Calu3 (cell line): ENCODE data around the gene CEP162. TPM values are rescaled to one million over a fixed set of nuclear protein-coding genes. Genes with fewer than 3 reads are reported as not detected.

ENCODE experiments used
- BruUV-seq: library from RNA; stranded (reverse); fragments of 400-500 nt; replicated peaks from 2 replicates; lab custom pipeline; 2021; lab: Mats Ljungman, UMichigan
- CTCF ChIA-PET: fragments of 300-600 bp; sonication (Branson Sonifier 250); formaldehyde crosslinking; loops from one replicate; lab custom pipeline; 2022; ENCODE audit warnings: antibody characterized with exemption; lab: Charles Lee
- DNase-seq: peaks from one replicate; pipeline ENCODE4 v3.0.0; 2022
- H3K27ac Mint-ChIP-seq: one replicate; pipeline ENCODE4 v1.8.0; 2022; ENCODE audit warnings: mixed read lengths; ENCODE audit not compliant: unreplicated experiment
- H3K27me3 Mint-ChIP-seq: one replicate; pipeline ENCODE4 v1.8.0; 2022; ENCODE audit warnings: mixed read lengths; ENCODE audit not compliant: unreplicated experiment
- H3K36me3 Mint-ChIP-seq: one replicate; pipeline ENCODE4 v1.8.0; 2022; ENCODE audit warnings: mild to moderate bottlenecking, moderate library complexity, mixed read lengths; ENCODE audit not compliant: insufficient read depth, unreplicated experiment
- H3K4me1 Mint-ChIP-seq: one replicate; pipeline ENCODE4 v1.8.0; 2022; ENCODE audit warnings: mild to moderate bottlenecking, low read depth, mixed read lengths; ENCODE audit not compliant: unreplicated experiment
- H3K4me3 Mint-ChIP-seq: one replicate; pipeline ENCODE4 v1.8.0; 2022; ENCODE audit warnings: mild to moderate bottlenecking, low read depth, moderate library complexity, mixed read lengths; ENCODE audit not compliant: unreplicated experiment
- H3K9me3 Mint-ChIP-seq: one replicate; pipeline ENCODE4 v1.8.0; 2022; ENCODE audit warnings: low read depth, mixed read lengths; ENCODE audit not compliant: unreplicated experiment
- CTCF ChIP-seq: fragments of 200-600 bp; IDR thresholded peaks from one replicate; pipeline ENCODE4 v1.8.0; 2022; ENCODE audit warnings: antibody characterized with exemption; ENCODE audit not compliant: unreplicated experiment
- intact Hi-C: fragments of 100-400 bp; cut with micrococcal nuclease; formaldehyde crosslinking; loops from one replicate; pipeline ENCODE4 v1.10.0; 2022; ENCODE audit not compliant: unreplicated experiment
- total RNA-seq: library from RNA; stranded (reverse); gene quantifications from 2 replicates; pipeline ENCODE4 v1.2.3, GENCODE V29; 2022

The CEP162 gene
- total RNA-seq, 1 experiment from 2014 or later: 8.2 TPM

DNA sequence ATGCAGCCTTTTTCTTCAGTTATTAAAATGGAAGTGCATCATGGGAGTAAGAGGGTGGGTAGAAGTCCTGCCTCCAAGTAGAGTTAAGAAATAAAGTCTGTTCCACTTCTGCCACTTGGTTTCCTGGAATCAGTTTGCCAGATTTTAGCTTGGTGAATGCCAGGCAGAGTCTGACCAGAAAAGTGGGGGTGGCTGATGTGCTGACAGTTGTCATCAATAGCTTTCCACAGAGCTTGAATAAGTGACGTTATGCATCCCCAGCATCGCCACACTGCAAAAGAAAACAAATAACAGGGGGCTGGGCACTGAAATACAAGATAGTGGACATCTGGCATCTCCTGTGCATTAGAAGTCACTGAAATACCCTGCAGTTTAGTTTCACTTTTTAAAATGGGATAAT lies 30.8 kb upstream of the CEP162 start:
- no peak for DNase-seq
- no peaks in the 10 kb centered on the region for H3K4me1 Mint-ChIP-seq
- H3K27ac Mint-ChIP-seq: no peak overlapping the region
- H3K4me3 Mint-ChIP-seq: no peak overlapping the region
- H3K36me3 Mint-ChIP-seq: no peaks in the 10 kb centered on the region
- TF ChIP-seq CTCF: no peak
- intact Hi-C loops: no loop called here
- peaks cover 19% of the 10 kb centered on the region for H3K27me3 Mint-ChIP-seq
- no peaks in the 10 kb centered on the region for H3K9me3 Mint-ChIP-seq
- BruUV-seq: no TSS peak
- CTCF ChIA-PET: no interaction called here

- H3K4me3 Mint-ChIP-seq: no peak overlapping the region
- no peaks in the 10 kb centered on the region for H3K9me3 Mint-ChIP-seq
- CTCF ChIA-PET: no interaction called here
- H3K27ac Mint-ChIP-seq: no peak overlapping the region
- DNase-seq: no peak
- H3K36me3 Mint-ChIP-seq: no peaks in the 10 kb centered on the region
- peaks cover 28% of the 10 kb centered on the region for H3K27me3 Mint-ChIP-seq
- no peaks in the 10 kb centered on the region for H3K4me1 Mint-ChIP-seq
- TF ChIP-seq CTCF: no peak
- no TSS peak for BruUV-seq
- intact Hi-C loops: no loop called here
Observed at GRCh38 chr6:84255641-84256040, 28.2 kb upstream of the CEP162 start.

GRCh38 chr6:84253380-84253779 lies 25.9 kb upstream of the CEP162 start:
- no peak overlapping the region for H3K4me3 Mint-ChIP-seq
- intact Hi-C loops: no loop called here
- CTCF ChIA-PET: no interaction called here
- no peaks in the 10 kb centered on the region for H3K36me3 Mint-ChIP-seq
- BruUV-seq: no TSS peak
- peaks cover 28% of the 10 kb centered on the region for H3K27me3 Mint-ChIP-seq
- H3K9me3 Mint-ChIP-seq: peaks cover 3% of the 10 kb centered on the region
- H3K4me1 Mint-ChIP-seq: no peaks in the 10 kb centered on the region
- no peak overlapping the region for H3K27ac Mint-ChIP-seq
- DNase-seq: no peak
- no peak for TF ChIP-seq CTCF

GRCh38 chr6:84251891-84252539 lies 24.6 kb upstream of the CEP162 start:
- TF ChIP-seq CTCF: no peak
- no peaks in the 10 kb centered on the region for H3K4me1 Mint-ChIP-seq
- H3K4me3 Mint-ChIP-seq: no peak overlapping the region
- no peak overlapping the region for H3K27ac Mint-ChIP-seq
- peaks cover 3% of the 10 kb centered on the region for H3K9me3 Mint-ChIP-seq
- no TSS peak for BruUV-seq
- intact Hi-C loops: no loop called here
- H3K36me3 Mint-ChIP-seq: no peaks in the 10 kb centered on the region
- no peak for DNase-seq
- CTCF ChIA-PET: no interaction called here
- peaks cover 28% of the 10 kb centered on the region for H3K27me3 Mint-ChIP-seq
